Mesendoderm (in vitro differentiated cells): ENCODE data around the gene PDE9A.
"Not testable (repeated sequence)": the region's sequence is repeated elsewhere in the genome, so short reads cannot be mapped to it uniquely, and the experiment has no call there.

ENCODE experiments used
- DNase-seq: peaks from one replicate; pipeline ENCODE4 v3.0.0; 2013
- H2AK5ac ChIP-seq: 2 replicates; pipeline ENCODE4 v1.6.1; 2013; ENCODE audit warnings: low read length, inconsistent platforms
- H2BK120ac ChIP-seq: 2 replicates; pipeline ENCODE4 v1.6.1; 2013; ENCODE audit warnings: low read depth, mild to moderate bottlenecking, low read length, moderate library complexity, mixed read lengths
- H2BK15ac ChIP-seq: replicated peaks from 2 replicates; pipeline ENCODE4 v1.6.1; 2013; ENCODE audit warnings: low read depth, mild to moderate bottlenecking, moderate library complexity
- H2BK5ac ChIP-seq: 2 replicates; pipeline ENCODE4 v1.6.1; 2013; ENCODE audit warnings: low read length, inconsistent platforms
- H3K18ac ChIP-seq: 2 replicates; pipeline ENCODE4 v1.6.1; 2013; ENCODE audit warnings: mild to moderate bottlenecking, low read length, mixed read lengths
- H3K23ac ChIP-seq: one replicate; pipeline ENCODE4 v1.6.1; 2013; ENCODE audit warnings: low read length
- H3K27ac ChIP-seq: 2 replicates; pipeline ENCODE4 v1.5.1; 2013; ENCODE audit warnings: low read depth, mild to moderate bottlenecking, inconsistent platforms, low read length, moderate library complexity
- H3K27me3 ChIP-seq: 2 replicates; pipeline ENCODE4 v1.6.1; 2013; ENCODE audit warnings: low read length, control low read depth, mild to moderate bottlenecking, inconsistent platforms; ENCODE audit not compliant: insufficient read depth, poor library complexity
- H3K36me3 ChIP-seq: 2 replicates; pipeline ENCODE4 v1.6.1; 2013; ENCODE audit warnings: low read length, inconsistent platforms; ENCODE audit not compliant: control insufficient read depth, insufficient read depth
- H3K4ac ChIP-seq: one replicate; pipeline ENCODE4 v1.6.1; 2013; ENCODE audit warnings: low read depth, mild to moderate bottlenecking, low read length, moderate library complexity
- H3K4me1 ChIP-seq: 2 replicates; pipeline ENCODE4 v1.6.1; 2013; ENCODE audit warnings: low read depth, low read length, inconsistent platforms; ENCODE audit not compliant: control insufficient read depth
- H3K4me2 ChIP-seq: 2 replicates; pipeline ENCODE4 v1.6.1; 2013; ENCODE audit warnings: low read length
- H3K4me3 ChIP-seq: 2 replicates; pipeline ENCODE4 v1.5.1; 2013; ENCODE audit warnings: mild to moderate bottlenecking, low read length
- H3K56ac ChIP-seq: one replicate; pipeline ENCODE4 v1.6.1; 2013; ENCODE audit warnings: low read length
- H3K79me1 ChIP-seq: 2 replicates; pipeline ENCODE4 v1.6.1; 2013; ENCODE audit warnings: low read length, inconsistent platforms
- H3K79me2 ChIP-seq: 2 replicates; pipeline ENCODE4 v1.6.1; 2013; ENCODE audit warnings: mild to moderate bottlenecking, low read length; ENCODE audit not compliant: control insufficient read depth, insufficient read depth
- H3K9ac ChIP-seq: 2 replicates; pipeline ENCODE4 v1.6.1; 2013; ENCODE audit warnings: low read length, inconsistent platforms
- H4K5ac ChIP-seq: one replicate; pipeline ENCODE4 v1.6.1; 2013; ENCODE audit warnings: low read length
- H4K8ac ChIP-seq: one replicate; pipeline ENCODE4 v1.6.1; 2013; ENCODE audit warnings: low read depth, mild to moderate bottlenecking, control low read depth, low read length, moderate library complexity
- WGBS: extraction: QIAGEN DNeasy Blood & Tissue Kit; methylation state at CpG from one replicate; pipeline ENCODE4 v1.1.7; 2013; ENCODE audit warnings: low lambda C conversion rate, missing lambda C conversion rate; ENCODE audit not compliant: insufficient coverage; ENCODE audit errors: extremely low coverage; 5-methylcytosine and 5-hydroxymethylcytosine counted together

The PDE9A gene

GRCh38 chr21:42811960-42812359 is 158.5 kb downstream of the PDE9A start:
- peaks cover 7% of the 10 kb centered on the region for H3K4me1 ChIP-seq
- H2BK5ac ChIP-seq, result peak overlapping the region; percentile 97
- no peaks in the 10 kb centered on the region for H3K36me3 ChIP-seq
- H3K79me2 ChIP-seq, result no peaks in the 10 kb centered on the region
- WGBS, result no CpG with 5 or more reads among the region's 6 CpGs
- H3K23ac ChIP-seq, result no peak overlapping the region
- H2BK120ac ChIP-seq, result no peak overlapping the region
- peak overlapping the region; percentile 74 for H3K27ac ChIP-seq
- no peaks in the 10 kb centered on the region for H3K27me3 ChIP-seq
- H3K4me2 ChIP-seq, result no peak overlapping the region
- no peak overlapping the region for H4K5ac ChIP-seq
- H3K4me3 ChIP-seq, result no peak overlapping the region
- no peaks in the 10 kb centered on the region for H3K79me1 ChIP-seq
- H3K56ac ChIP-seq, result peak overlapping the region; percentile 46
- no peak overlapping the region for H2BK15ac ChIP-seq
- no peak for DNase-seq
- no peak overlapping the region for H3K4ac ChIP-seq
- no peak overlapping the region for H4K8ac ChIP-seq
- no peak overlapping the region for H3K9ac ChIP-seq
- peak overlapping the region; percentile 44 for H3K18ac ChIP-seq
- no peak overlapping the region for H2AK5ac ChIP-seq

GRCh38 chr21:42812528-42813241 is 159.3 kb downstream of the PDE9A start:
- not testable (repeated sequence) for H3K23ac ChIP-seq, H4K8ac ChIP-seq, H3K79me2 ChIP-seq, H3K36me3 ChIP-seq, H2BK15ac ChIP-seq, H3K56ac ChIP-seq, H3K27me3 ChIP-seq, H3K4me3 ChIP-seq, DNase-seq, H2AK5ac ChIP-seq, H3K79me1 ChIP-seq, H3K4me1 ChIP-seq, H4K5ac ChIP-seq, H3K4ac ChIP-seq, H3K4me2 ChIP-seq, H3K9ac ChIP-seq, H3K18ac ChIP-seq
- H3K27ac ChIP-seq, result peak overlapping the region; percentile 41
- peak overlapping the region; percentile 56 for H2BK5ac ChIP-seq
- peak overlapping the region; percentile 21 for H2BK120ac ChIP-seq
- WGBS, result no CpG with 5 or more reads among the region's 5 CpGs

DNA sequence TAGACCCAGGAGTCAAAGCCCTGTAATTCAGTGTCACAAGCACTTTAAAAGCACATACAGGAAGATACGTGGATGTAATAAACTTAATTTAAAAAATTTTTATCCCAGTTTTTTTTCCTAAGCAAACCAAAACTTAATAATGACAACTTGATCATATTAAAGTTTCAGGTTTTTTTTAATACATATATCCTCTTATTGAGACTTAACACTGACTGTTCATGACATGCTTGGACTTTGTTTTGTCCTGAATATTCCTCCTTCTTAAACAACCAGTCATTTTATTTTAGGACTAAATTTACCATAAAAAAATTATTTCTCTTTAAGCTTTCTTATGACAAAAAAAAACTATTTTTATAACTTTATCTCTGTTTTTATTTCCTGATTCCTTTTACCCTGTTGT is 161.8 kb downstream of the PDE9A start:
- no peak overlapping the region for H2BK5ac ChIP-seq
- no peak overlapping the region for H4K8ac ChIP-seq
- H3K27ac ChIP-seq, result no peak overlapping the region
- no peak overlapping the region for H3K4me2 ChIP-seq
- H3K56ac ChIP-seq, result no peak overlapping the region
- H3K79me2 ChIP-seq, result no peaks in the 10 kb centered on the region
- H4K5ac ChIP-seq, result no peak overlapping the region
- no peaks in the 10 kb centered on the region for H3K36me3 ChIP-seq
- H3K79me1 ChIP-seq, result no peaks in the 10 kb centered on the region
- H3K4ac ChIP-seq, result no peak overlapping the region
- H3K9ac ChIP-seq, result no peak overlapping the region
- no peak overlapping the region for H3K18ac ChIP-seq
- no CpG with 5 or more reads among the region's 1 CpG for WGBS
- H3K27me3 ChIP-seq, result no peaks in the 10 kb centered on the region
- no peaks in the 10 kb centered on the region for H3K4me1 ChIP-seq
- DNase-seq, result peak; percentile 76
- H2BK15ac ChIP-seq, result no peak overlapping the region
- no peak overlapping the region for H2BK120ac ChIP-seq
- H3K23ac ChIP-seq, result no peak overlapping the region
- H3K4me3 ChIP-seq, result peak overlapping the region; percentile 25
- no peak overlapping the region for H2AK5ac ChIP-seq

GRCh38 chr21:42818328-42818749 is 164.9 kb downstream of the PDE9A start:
- Histone ChIP-seq H3K18ac (no peak overlapping the region), H3K27ac (no peak overlapping the region), H2AK5ac (no peak overlapping the region), H3K4me1 (no peaks in the 10 kb centered on the region), H3K79me2 (no peaks in the 10 kb centered on the region), H3K4me3 (no peak overlapping the region), H3K56ac (no peak overlapping the region), H3K36me3 (no peaks in the 10 kb centered on the region), H2BK15ac (no peak overlapping the region), H3K4me2 (no peak overlapping the region), H3K27me3 (no peaks in the 10 kb centered on the region), H2BK120ac (no peak overlapping the region), H3K23ac (no peak overlapping the region), H4K5ac (no peak overlapping the region), H3K79me1 (no peaks in the 10 kb centered on the region), H4K8ac (no peak overlapping the region), H3K9ac (no peak overlapping the region), H3K4ac (no peak overlapping the region), H2BK5ac (no peak overlapping the region)
- no CpG with 5 or more reads among the region's 2 CpGs for WGBS
- peak; percentile 56 for DNase-seq

- no CpG with 5 or more reads among the region's 7 CpGs for WGBS
- Histone ChIP-seq H3K36me3 (no peaks in the 10 kb centered on the region), H3K56ac (peak overlapping the region; percentile 59), H3K18ac (no peak overlapping the region), H3K27ac (no peak overlapping the region), H3K9ac (no peak overlapping the region), H3K79me1 (no peaks in the 10 kb centered on the region), H2BK15ac (no peak overlapping the region), H3K4me3 (no peak overlapping the region), H4K8ac (no peak overlapping the region), H3K4ac (no peak overlapping the region), H2AK5ac (no peak overlapping the region), H2BK5ac (no peak overlapping the region), H3K4me2 (no peak overlapping the region), H3K23ac (no peak overlapping the region), H3K4me1 (no peaks in the 10 kb centered on the region), H4K5ac (no peak overlapping the region), H2BK120ac (no peak overlapping the region), H3K27me3 (no peaks in the 10 kb centered on the region), H3K79me2 (no peaks in the 10 kb centered on the region)
- no peak for DNase-seq
Observed at GRCh38 chr21:42819861-42820615, 166.6 kb downstream of the PDE9A start.
